Hematopoietic multipotent progenitor cell treated with erythropoietin and hydrocortisone succinate and interleukin-3 and kit ligand, for 15 days (in vitro differentiated cells): ENCODE results near the gene ZNF614.
"Not testable (repeated sequence)": the region's sequence is repeated elsewhere in the genome, so short reads cannot be mapped to it uniquely, and the experiment has no call there.

Source experiments
- DNase-seq: peaks from one replicate; pipeline ENCODE4 v3.0.0-alpha.2; 2015; ENCODE audit warnings: low spot score

The ZNF614 gene

DNA sequence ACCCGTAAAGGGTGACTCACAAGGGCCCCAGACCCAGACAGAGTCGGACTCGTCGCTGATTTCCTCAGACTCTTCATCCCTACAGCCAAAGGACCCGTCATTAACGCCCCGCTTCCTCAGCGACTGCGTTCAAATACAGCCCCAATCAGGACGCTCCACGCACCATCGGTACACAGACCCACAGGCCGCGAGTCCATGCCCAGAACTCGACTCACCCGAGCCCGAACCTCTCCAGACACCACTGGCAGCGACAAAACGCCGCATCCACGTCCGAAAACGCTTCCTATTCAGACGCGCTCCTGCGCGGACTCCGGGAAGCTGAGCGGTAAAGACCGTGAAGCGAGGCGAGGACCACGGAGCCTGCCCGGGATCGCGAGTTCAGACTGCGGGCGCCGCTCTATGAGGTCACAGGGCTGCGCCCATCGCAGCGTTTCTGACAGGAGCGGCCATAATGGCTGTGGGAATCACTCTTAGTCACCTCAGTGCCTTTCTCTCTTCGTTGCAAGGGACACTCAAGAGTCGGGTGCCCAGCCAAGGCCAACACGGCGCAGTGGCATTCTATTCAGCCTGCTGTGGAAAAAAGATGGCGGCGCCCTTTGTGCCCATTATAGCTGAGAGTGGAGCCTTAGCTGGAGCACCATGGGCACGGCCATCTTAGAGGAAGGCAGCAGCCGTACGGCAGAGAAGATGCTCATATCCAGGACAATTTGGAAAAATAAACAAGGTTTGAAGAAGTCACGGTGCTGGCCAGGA lies at the start of gene ZNF614:
Gene ZNF614, minus strand, starts transcription at position 353 of the 753 bp plus-strand sequence. CDS start 2,634 bp downstream, outside the sequence.
- DNase-seq, result peak; percentile 73

DNA sequence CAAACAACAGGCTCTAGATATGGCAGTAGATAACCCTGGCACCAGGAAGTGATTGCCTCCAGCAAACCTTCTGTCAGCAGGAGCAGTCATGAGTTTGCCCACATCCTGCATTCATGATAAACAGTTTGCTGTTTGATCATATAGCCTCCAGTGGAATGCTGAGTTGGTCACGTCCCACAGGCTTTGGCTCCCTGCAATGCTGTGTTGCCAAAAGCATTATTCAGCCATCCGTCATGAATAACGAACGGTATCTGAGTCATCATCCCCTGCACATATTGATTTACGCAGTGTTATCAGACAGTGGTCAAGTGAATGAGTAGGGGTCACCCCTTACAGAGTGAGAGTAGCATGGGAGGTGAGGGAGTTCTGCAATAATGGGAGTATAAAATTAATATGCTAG lies 42.3 kb upstream of the ZNF614 start:
- DNase-seq, result no peak

- DNase-seq, result no peak
Measured at GRCh38 chr19:52069653-52070052, 41.5 kb upstream of the ZNF614 start.

- no peak for DNase-seq
Measured at GRCh38 chr19:52066258-52066863, 38.2 kb upstream of the ZNF614 start.

DNA sequence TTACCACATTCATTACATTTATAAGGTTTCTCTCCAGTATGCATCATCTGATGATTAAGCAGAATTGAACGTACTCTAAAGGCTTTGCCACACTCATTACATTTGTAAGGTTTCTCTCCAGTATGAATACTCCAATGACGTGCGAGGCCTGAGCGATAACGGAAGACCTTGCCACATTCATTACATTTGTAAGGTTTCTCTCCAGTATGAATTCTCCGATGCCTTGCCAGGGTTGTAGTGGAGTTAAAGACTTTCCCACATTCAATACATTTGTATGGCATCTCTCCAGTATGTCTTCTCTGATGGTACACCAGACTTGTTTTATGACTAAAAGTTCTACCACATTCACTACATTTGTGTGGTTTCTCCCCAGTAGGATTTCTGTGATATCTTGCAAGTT lies 37.2 kb upstream of the ZNF614 start:
- DNase-seq, result no peak

GRCh38 chr19:52056480-52056879 lies 28.3 kb upstream of the ZNF614 start:
- DNase-seq, result not testable (repeated sequence)

GRCh38 chr19:52051736-52052135 lies 23.6 kb upstream of the ZNF614 start:
- not testable (repeated sequence) for DNase-seq

GRCh38 chr19:52048555-52049501 lies 20.6 kb upstream of the ZNF614 start, which contains the start of gene ZNF432:
Gene ZNF432 (minus strand): TSS chr19:52048838. CDS start chr19:52046868, 1,970 bp downstream.
- peak; percentile 74 for DNase-seq

DNA sequence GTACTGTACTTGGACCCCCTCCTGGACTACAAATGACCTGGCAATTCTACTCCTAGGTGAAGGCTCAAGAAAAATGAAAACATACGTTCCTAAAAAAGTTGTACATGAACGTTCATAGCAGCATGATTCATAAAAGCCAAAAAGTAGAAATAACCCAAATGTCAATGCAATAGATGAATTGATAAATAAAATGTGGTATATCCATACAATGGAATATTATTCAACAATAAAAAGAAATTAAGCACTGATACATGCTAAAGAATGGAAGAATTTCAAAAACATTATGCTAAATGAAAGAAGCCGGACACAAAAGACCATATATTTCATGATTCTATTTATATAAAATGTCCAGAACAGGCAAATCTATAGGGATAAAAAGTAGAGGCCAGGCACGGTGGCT lies 11.0 kb upstream of the ZNF614 start:
- DNase-seq, result no peak

GRCh38 chr19:52034051-52034728 lies 6.0 kb upstream of the ZNF614 start:
- no peak for DNase-seq

- no peak for DNase-seq
Measured at GRCh38 chr19:52028780-52029123, 573 bp upstream of the ZNF614 start.

DNA sequence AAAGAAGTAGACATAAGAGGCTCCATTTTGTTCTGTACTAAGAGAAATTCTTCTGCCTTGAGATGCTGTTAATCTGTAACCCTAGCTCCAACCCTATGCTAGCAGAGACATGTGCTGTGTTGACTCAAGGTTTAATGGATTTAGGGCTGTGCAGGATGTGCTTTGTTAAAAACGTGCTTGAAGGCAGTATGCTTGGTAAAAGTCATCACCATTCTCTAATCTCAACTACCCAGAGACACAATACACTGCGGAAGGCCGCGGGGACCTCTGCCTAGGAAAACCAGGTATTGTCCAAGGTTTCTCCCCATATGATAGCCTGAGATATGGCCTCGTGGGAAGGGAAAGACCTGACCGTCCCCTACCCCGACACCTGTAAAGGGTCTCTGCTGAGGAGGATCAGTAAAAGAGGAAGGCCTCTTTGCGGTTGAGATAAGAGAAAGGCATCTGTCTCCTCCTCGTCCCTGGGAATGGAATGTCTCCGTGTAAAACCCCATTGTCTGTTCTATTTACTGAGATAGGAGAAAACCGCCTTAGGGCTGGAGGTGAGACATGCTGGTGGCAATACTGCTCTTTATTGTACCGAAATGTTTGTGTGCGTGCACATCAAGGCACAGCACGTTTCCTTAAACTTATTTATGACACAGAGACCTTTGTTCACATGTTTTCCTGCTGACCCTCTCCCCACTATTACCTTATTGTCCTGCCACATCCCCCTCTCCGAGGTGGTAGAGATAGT lies 1.8 kb downstream of the ZNF614 start:
- DNase-seq, result not testable (repeated sequence)

GRCh38 chr19:52024478-52024877 lies 3.7 kb downstream of the ZNF614 start:
- DNase-seq, result not testable (repeated sequence)

DNA sequence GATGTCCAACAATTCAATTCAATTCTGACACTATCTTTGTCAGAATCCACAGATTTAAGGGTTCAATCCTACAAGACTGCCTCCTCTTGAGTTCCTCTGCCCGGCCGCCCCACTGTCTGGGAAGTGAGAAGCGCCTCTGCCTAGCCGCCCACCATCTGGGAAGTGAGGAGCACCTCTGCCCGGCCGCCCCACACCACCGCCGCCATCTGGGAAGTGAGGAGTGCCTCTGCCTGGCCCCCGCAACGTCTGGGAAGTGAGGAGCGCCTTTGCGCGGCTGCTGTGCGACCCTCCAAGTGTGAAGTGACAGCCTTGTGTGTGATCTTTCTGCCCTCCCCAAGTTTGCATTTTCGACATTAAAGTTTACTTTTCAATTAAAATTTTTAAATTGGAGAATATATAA lies 6.0 kb downstream of the ZNF614 start:
- DNase-seq, result no peak

- DNase-seq, result no peak
Measured at GRCh38 chr19:52020506-52020905, 7.7 kb downstream of the ZNF614 start.

- DNase-seq, result no peak
Measured at GRCh38 chr19:52010674-52011073, 17.5 kb downstream of the ZNF614 start.

GRCh38 chr19:52007806-52008557 lies 20.2 kb downstream of the ZNF614 start, which contains the start of gene ZNF615:
Gene ZNF615 (minus strand): TSS chr19:52008211. CDS start chr19:52003711, 4,500 bp downstream.
- peak; percentile 82 for DNase-seq

GRCh38 chr19:52007451-52007805 lies 20.8 kb downstream of the ZNF614 start:
- no peak for DNase-seq

- no peak for DNase-seq
Measured at GRCh38 chr19:51994048-51994644, 34.0 kb downstream of the ZNF614 start.

DNA sequence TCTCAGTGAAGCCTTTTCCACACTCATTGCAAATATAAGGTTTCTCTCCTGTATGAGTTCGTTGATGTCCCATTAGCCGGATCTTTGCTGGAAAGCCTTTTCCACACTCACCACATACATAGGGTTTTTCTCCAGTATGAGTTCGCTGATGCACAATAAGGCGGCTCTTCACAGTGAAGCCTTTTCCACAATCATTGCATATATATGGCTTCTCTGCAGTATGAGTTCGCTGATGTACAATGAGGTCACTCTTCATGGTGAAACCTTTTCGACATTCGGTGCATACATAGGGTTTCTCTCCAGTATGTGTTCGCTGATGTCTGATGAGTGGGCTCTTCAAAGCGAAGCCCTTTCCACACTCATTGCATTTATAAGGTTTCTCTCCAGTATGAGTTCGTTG lies 34.8 kb downstream of the ZNF614 start:
- no peak for DNase-seq
